WTC11 (cell line): ENCODE results near the gene SELENOI. TPM values are rescaled to one million over a fixed set of nuclear protein-coding genes. Genes with fewer than 3 reads are reported as not detected.
A peak's percentile ranks its signal among the peaks of the same experiment; 100 is the strongest.

Experiments
- ATAC-seq: fragments of 200-7000 bp; cut with Tn5 transposase; 2 replicates; pipeline ENCODE4 v1.10.0; 2021; ENCODE audit warnings: mild to moderate bottlenecking, moderate library complexity
- CTCF ChIA-PET: fragments of 300-600 bp; sonication (Branson Sonifier 250); formaldehyde crosslinking; loops from one replicate; lab custom pipeline; 2021; ENCODE audit warnings: antibody characterized with exemption; lab: Charles Lee
- POLR2A ChIA-PET: fragments of 350-600 bp; sonication (Branson Sonifier 250); formaldehyde crosslinking; loops from one replicate; lab custom pipeline; 2021; ENCODE audit warnings: antibody characterized with exemption; lab: Charles Lee
- DNase-seq: peaks from one replicate; pipeline ENCODE4 v3.0.0; 2021; ENCODE audit warnings: low spot score
- H3K27ac Mint-ChIP-seq: 2 replicates; pipeline ENCODE4 v1.8.0; 2021; ENCODE audit warnings: mixed read lengths
- H3K27me3 Mint-ChIP-seq: 2 replicates; pipeline ENCODE4 v1.8.0; 2021; ENCODE audit warnings: low read depth, mild to moderate bottlenecking, moderate library complexity, mixed read lengths
- H3K36me3 Mint-ChIP-seq: 2 replicates; pipeline ENCODE4 v1.8.0; 2021; ENCODE audit warnings: mixed read lengths
- H3K4me1 Mint-ChIP-seq: 2 replicates; pipeline ENCODE4 v1.8.0; 2022; ENCODE audit warnings: mixed read lengths
- H3K4me3 Mint-ChIP-seq: 2 replicates; pipeline ENCODE4 v1.8.0; 2021; ENCODE audit warnings: mild to moderate bottlenecking, moderate library complexity, mixed read lengths
- H3K9me3 Mint-ChIP-seq: 2 replicates; pipeline ENCODE4 v1.8.0; 2021; ENCODE audit warnings: mixed read lengths
- ATF2 ChIP-seq: sonication (generic); formaldehyde crosslinking; IDR thresholded peaks from 2 replicates; pipeline ENCODE4 v1.8.1; 2022; ENCODE audit warnings: low read depth, missing genetic modification reagents, borderline replicate concordance
- ATF6 ChIP-seq: sonication (generic); formaldehyde crosslinking; IDR thresholded peaks from 2 replicates; pipeline ENCODE4 v1.8.1; 2023; ENCODE audit warnings: mild to moderate bottlenecking, missing genetic modification reagents
- CDX4 ChIP-seq: fragments of 250-450 bp; sonication (Bioruptor Pico); IDR thresholded peaks from 2 replicates; pipeline ENCODE4 v1.9.0; 2021; ENCODE audit warnings: moderate library complexity, mild to moderate bottlenecking, inconsistent platforms, borderline replicate concordance
- E2F4 ChIP-seq: sonication (generic); formaldehyde crosslinking; IDR thresholded peaks from 2 replicates; pipeline ENCODE4 v1.8.1; 2022; ENCODE audit warnings: low read depth, mild to moderate bottlenecking, moderate library complexity, missing genetic modification reagents, borderline replicate concordance
- FOXP1 ChIP-seq: sonication (generic); formaldehyde crosslinking; IDR thresholded peaks from 2 replicates; pipeline ENCODE4 v1.8.0; 2022; ENCODE audit warnings: missing genetic modification reagents, mild to moderate bottlenecking, moderate library complexity, borderline replicate concordance
- MAX ChIP-seq: sonication (generic); formaldehyde crosslinking; IDR thresholded peaks from 2 replicates; pipeline ENCODE4 v1.8.0; 2022; ENCODE audit warnings: mild to moderate bottlenecking, missing genetic modification reagents
- NFE2L1 ChIP-seq: sonication (generic); formaldehyde crosslinking; IDR thresholded peaks from 2 replicates; pipeline ENCODE4 v1.8.1; 2023; ENCODE audit warnings: missing genetic modification reagents
- NFYB ChIP-seq: sonication (generic); formaldehyde crosslinking; conservative IDR thresholded peaks from 2 replicates; pipeline ENCODE4 v1.8.0; 2022; ENCODE audit warnings: low read depth, missing genetic modification reagents
- PRRX2 ChIP-seq: fragments of 250-450 bp; sonication (Bioruptor Pico); IDR thresholded peaks from 2 replicates; pipeline ENCODE4 v1.8.0; 2021; ENCODE audit warnings: mild to moderate bottlenecking
- RORB ChIP-seq: fragments of 250-450 bp; sonication (Bioruptor Pico); IDR thresholded peaks from 2 replicates; pipeline ENCODE4 v1.9.0; 2021; ENCODE audit warnings: mild to moderate bottlenecking
- SOX15 ChIP-seq: fragments of 250-450 bp; sonication (Bioruptor Pico); IDR thresholded peaks from 2 replicates; pipeline ENCODE4 v1.9.0; 2021; ENCODE audit warnings: mild to moderate bottlenecking
- ZMAT4 ChIP-seq: fragments of 250-450 bp; sonication (Bioruptor Pico); IDR thresholded peaks from 2 replicates; pipeline ENCODE4 v1.9.0; 2021; ENCODE audit warnings: mild to moderate bottlenecking
- ZNF138 ChIP-seq: sonication (generic); formaldehyde crosslinking; conservative IDR thresholded peaks from 2 replicates; pipeline ENCODE4 v1.8.1; 2022; ENCODE audit warnings: mild to moderate bottlenecking, moderate library complexity, missing genetic modification reagents
- ZNF219 ChIP-seq: sonication (generic); formaldehyde crosslinking; IDR thresholded peaks from 2 replicates; pipeline ENCODE4 v1.8.0; 2023; ENCODE audit warnings: missing genetic modification reagents, mild to moderate bottlenecking, borderline replicate concordance
- ZNF263 ChIP-seq: sonication (generic); formaldehyde crosslinking; IDR thresholded peaks from 2 replicates; pipeline ENCODE4 v1.8.1; 2022; ENCODE audit warnings: low read depth, mild to moderate bottlenecking, moderate library complexity, missing genetic modification reagents
- ZNF281 ChIP-seq: sonication (generic); formaldehyde crosslinking; IDR thresholded peaks from 2 replicates; pipeline ENCODE4 v1.8.0; 2023; ENCODE audit warnings: mild to moderate bottlenecking, missing genetic modification reagents
- ZNF671 ChIP-seq: fragments of 250-450 bp; sonication (Bioruptor Pico); IDR thresholded peaks from 2 replicates; pipeline ENCODE4 v1.8.0; 2021; ENCODE audit warnings: mild to moderate bottlenecking
- ZSCAN18 ChIP-seq: fragments of 250-450 bp; sonication (Bioruptor Pico); IDR thresholded peaks from 2 replicates; pipeline ENCODE4 v2.1.2; 2022; ENCODE audit warnings: mild to moderate bottlenecking, moderate library complexity
- total RNA-seq: library from RNA; stranded (reverse); gene quantifications from 3 replicates; pipeline ENCODE4 v1.2.3, GENCODE V29; 2021

The SELENOI gene
- total RNA-seq, 1 experiment from 2014 or later: 53.1 TPM

GRCh38 chr2:26346454-26347053, 611 bp downstream of the SELENOI start, which contains the start of gene ADGRF3:
TSS of gene ADGRF3 (minus strand) at chr2:26346789. CDS start at chr2:26346234, 555 bp downstream.
- H3K4me1 Mint-ChIP-seq: peaks cover 24% of the 10 kb centered on the region
- POLR2A ChIA-PET: interaction anchor here (1.9 kb wide), 1 partner anchor 10 kb away, joined by 7 read pairs; no protein-coding TSS in a partner anchor
- CTCF ChIA-PET: interaction anchor here (0.7 to 1.8 kb wide), 4 partner anchors 16 to 175 kb away, joined by 3 to 8 read pairs (median 4); no protein-coding TSS in a partner anchor
- no peaks in the 10 kb centered on the region for H3K27me3 Mint-ChIP-seq
- ATAC-seq (0 out of 2 replicates have a peak, but pooled peaks have one; percentile 2), DNase-seq (peak; percentile 58)
- peak within 1 kb of the TSS; percentile 98 for H3K4me3 Mint-ChIP-seq
- no peaks in the 10 kb centered on the region; the same call in 1 of the 2 replicates for H3K36me3 Mint-ChIP-seq
- H3K9me3 Mint-ChIP-seq: no peaks in the 10 kb centered on the region
- no peak for TF ChIP-seq NFYB (CRISPR knock-in tag)
- TF ChIP-seq MAX: no peak
- TF ChIP-seq ZNF263: no peak
- H3K27ac Mint-ChIP-seq: peak within 1 kb of the TSS; percentile 100

- no peak for ATAC-seq
- POLR2A ChIA-PET: interaction anchor here (1.9 kb wide), 1 partner anchor 9 kb away, joined by 7 read pairs; no protein-coding TSS in a partner anchor
- H3K36me3 Mint-ChIP-seq: no peaks in the 10 kb centered on the region; the same call in none of the 2 replicates
- no peaks in the 10 kb centered on the region for H3K27me3 Mint-ChIP-seq
- no peaks in the 10 kb centered on the region for H3K9me3 Mint-ChIP-seq
- TF ChIP-seq MAX (no peak), ATF2 (CRISPR knock-in tag) (no peak), SOX15 (no peak), PRRX2 (CRISPR knock-in tag) (no peak), CDX4 (CRISPR knock-in tag) (no peak), ATF6 (CRISPR knock-in tag) (no peak)
- CTCF ChIA-PET: interaction anchor here (0.7 to 0.8 kb wide), 2 partner anchors 17 to 122 kb away, joined by 3 read pairs; no protein-coding TSS in a partner anchor
- peak overlapping the region; percentile 97 for H3K27ac Mint-ChIP-seq
- no peak for DNase-seq
- H3K4me3 Mint-ChIP-seq: peak overlapping the region; percentile 98
- peaks cover 26% of the 10 kb centered on the region for H3K4me1 Mint-ChIP-seq
These were observed 1.4 kb downstream of the SELENOI start for GRCh38 chr2:26347286-26347865.

- peaks cover 21% of the 10 kb centered on the region for H3K4me1 Mint-ChIP-seq
- no peak for TF ChIP-seq E2F4 (CRISPR knock-in tag)
- TF ChIP-seq FOXP1 (CRISPR knock-in tag): no peak
- TF ChIP-seq RORB: no peak
- no peak for TF ChIP-seq ZSCAN18
- TF ChIP-seq ZNF219 (CRISPR knock-in tag): no peak
- TF ChIP-seq ZNF281: no peak
- no peak for TF ChIP-seq ZNF138
- no peak for TF ChIP-seq ZMAT4 (CRISPR knock-in tag)
- TF ChIP-seq ZNF671: no peak
- TF ChIP-seq NFE2L1 (CRISPR knock-in tag): no peak
These were observed 3.7 kb downstream of the SELENOI start for GRCh38 chr2:26349690-26350089.

More at GRCh38 chr2:26349690-26350089, 3.7 kb downstream of the SELENOI start:
- H3K27me3 Mint-ChIP-seq: no peaks in the 10 kb centered on the region
- POLR2A ChIA-PET: no interaction called here
- H3K4me3 Mint-ChIP-seq: no peak overlapping the region
- H3K27ac Mint-ChIP-seq: peak overlapping the region; percentile 60; the same call in 1 of the 2 replicates
- no peak for ATAC-seq
- CTCF ChIA-PET: interaction anchor here (0.5 to 1.0 kb wide), 2 partner anchors 86 to 163 kb away, joined by 4 to 7 read pairs; no protein-coding TSS in a partner anchor
- peaks cover 15% of the 10 kb centered on the region for H3K36me3 Mint-ChIP-seq
- H3K9me3 Mint-ChIP-seq: peaks cover 6% of the 10 kb centered on the region; the same call in 1 of the 2 replicates
- DNase-seq: no peak
